Measurements from ENCODE around the gene PRTG. TPM values are rescaled to one million over a fixed set of nuclear protein-coding genes. Genes with fewer than 3 reads are reported as not detected.
"Not testable (repeated sequence)": the region's sequence is repeated elsewhere in the genome, so short reads cannot be mapped to it uniquely, and the experiment has no call there.

PRTG gene
- total RNA-seq, 1 experiment from 2014 or later: 16.4 TPM

DNA sequence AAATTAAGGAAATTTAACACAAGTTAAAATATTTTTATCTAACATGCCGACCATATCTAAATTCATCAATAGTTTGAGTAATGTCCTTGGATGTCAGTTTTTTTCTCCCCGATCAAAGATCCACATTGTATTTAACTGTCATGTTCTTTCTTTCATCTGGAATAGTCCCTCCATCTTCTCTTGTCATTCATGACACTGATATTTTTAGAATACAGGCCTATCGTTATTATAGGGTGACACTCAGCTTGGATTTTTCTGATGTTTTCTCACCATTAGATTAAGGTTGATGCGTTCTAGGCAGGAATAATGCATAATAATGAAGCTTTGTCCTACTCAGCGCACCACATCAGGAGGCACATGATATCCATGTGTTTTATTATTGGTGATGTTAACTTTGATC, 141.6 kb downstream of the PRTG start:
- DNase-seq (ENCODE audit: low read depth, low spot score): no peak
- in situ Hi-C loops (cut with HindIII; ENCODE audit: low pct_unique_long_range_greater_than_20kb, low sequenced_read_pairs): no loop called here

- DNase-seq (ENCODE audit: low read depth, low spot score): no peak
- in situ Hi-C loops (cut with HindIII; ENCODE audit: low pct_unique_long_range_greater_than_20kb, low sequenced_read_pairs): no loop called here
Measured at GRCh38 chr15:55599439-55599838, 143.5 kb downstream of the PRTG start.

DNA sequence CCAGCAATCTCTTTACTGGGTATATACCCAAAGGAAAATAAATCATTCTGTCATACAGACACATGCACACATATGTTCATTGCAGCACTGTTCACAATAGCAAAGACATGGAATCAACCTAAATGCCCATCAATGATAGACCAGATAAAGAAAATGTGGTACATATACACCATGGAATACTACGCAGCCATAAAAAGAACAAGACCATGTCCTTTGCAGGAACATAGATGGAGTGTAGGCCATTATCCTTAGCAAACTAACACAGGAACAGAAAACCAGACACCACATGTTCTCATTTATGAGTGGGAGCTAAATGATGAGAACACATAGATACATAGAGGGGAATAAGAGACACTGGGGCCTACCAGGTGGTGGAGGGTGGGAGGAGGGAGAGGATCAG, 149.9 kb downstream of the PRTG start:
- DNase-seq (ENCODE audit: low read depth, low spot score); in situ Hi-C loops (cut with HindIII; ENCODE audit: low pct_unique_long_range_greater_than_20kb, low sequenced_read_pairs): not testable (repeated sequence)

DNA sequence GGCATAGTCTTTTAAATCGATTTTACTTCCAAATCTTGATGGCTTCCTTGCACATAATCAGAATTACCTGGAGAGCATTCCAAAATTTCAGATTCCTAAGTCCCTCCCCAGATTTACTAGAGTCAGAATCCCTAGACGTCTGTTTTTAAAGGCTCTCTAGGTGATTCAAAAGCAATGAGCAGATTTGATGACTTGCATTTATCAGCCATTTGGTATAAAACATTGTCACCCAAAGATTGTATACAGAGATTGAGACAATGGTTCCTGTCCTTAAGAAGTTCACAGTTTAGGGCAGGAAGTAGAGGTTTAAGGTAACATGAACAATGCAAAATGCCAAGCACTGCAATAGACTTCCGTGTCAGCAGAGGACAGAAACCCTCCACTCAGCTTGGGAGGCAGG, 152.2 kb downstream of the PRTG start:
- in situ Hi-C loops (cut with HindIII; ENCODE audit: low pct_unique_long_range_greater_than_20kb, low sequenced_read_pairs): no loop called here
- DNase-seq (ENCODE audit: low read depth, low spot score): no peak

DNA sequence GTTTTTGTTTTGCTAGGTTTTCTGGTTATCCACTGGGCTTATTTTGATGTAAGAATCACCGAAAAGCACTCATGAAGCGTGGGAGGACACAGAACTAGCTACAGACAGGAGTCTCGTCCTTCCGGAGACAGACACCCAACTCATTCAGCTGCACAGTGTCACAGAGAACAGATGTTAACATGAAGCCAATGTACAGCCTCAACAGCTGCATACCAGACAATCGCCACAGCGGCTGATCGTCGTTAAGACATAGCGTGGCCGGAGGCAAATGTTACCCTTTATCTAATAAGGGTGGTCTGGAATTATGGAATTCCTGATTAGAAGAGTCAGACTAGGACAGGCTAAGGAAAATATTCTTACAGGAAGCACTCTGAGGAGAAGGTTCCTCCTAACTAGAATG, 153.7 kb downstream of the PRTG start:
- no peak for DNase-seq (ENCODE audit: low read depth, low spot score)
- in situ Hi-C loops (cut with HindIII; ENCODE audit: low pct_unique_long_range_greater_than_20kb, low sequenced_read_pairs): no loop called here

DNA sequence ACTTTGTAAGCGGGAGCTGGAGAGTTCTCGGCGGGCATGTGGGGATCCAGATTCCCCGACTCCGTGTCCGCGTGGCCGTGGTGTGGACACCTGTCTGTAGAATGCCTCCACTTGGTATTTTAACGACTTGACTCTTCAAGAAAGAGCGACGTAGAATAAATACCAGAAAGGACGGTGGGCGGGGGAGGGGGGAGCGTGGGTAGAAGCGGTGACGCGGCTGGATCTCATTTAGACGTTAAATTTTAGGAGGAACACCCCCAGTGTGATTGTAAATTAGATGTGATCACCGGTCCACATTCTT, 154.2 kb downstream of the PRTG start:
- in situ Hi-C loops (cut with HindIII; ENCODE audit: low pct_unique_long_range_greater_than_20kb, low sequenced_read_pairs): no loop called here
- no peak for DNase-seq (ENCODE audit: low read depth, low spot score)

GRCh38 chr15:55588070-55588814, 154.7 kb downstream of the PRTG start, which contains the start of gene PYGO1:
Gene PYGO1 (minus strand): TSS chr15:55588345. CDS start chr15:55587883, 462 bp downstream.
- DNase-seq (ENCODE audit: low read depth, low spot score): peak; percentile 52
- in situ Hi-C loops (cut with HindIII; ENCODE audit: low pct_unique_long_range_greater_than_20kb, low sequenced_read_pairs): no loop called here

GRCh38 chr15:55587321-55588069, 155.5 kb downstream of the PRTG start:
- in situ Hi-C loops (cut with HindIII; ENCODE audit: low pct_unique_long_range_greater_than_20kb, low sequenced_read_pairs): no loop called here
- peak; percentile 25 for DNase-seq (ENCODE audit: low read depth, low spot score)

GRCh38 chr15:55586808-55587207, 156.1 kb downstream of the PRTG start:
- in situ Hi-C loops (cut with HindIII; ENCODE audit: low pct_unique_long_range_greater_than_20kb, low sequenced_read_pairs): no loop called here
- DNase-seq (ENCODE audit: low read depth, low spot score): no peak

DNA sequence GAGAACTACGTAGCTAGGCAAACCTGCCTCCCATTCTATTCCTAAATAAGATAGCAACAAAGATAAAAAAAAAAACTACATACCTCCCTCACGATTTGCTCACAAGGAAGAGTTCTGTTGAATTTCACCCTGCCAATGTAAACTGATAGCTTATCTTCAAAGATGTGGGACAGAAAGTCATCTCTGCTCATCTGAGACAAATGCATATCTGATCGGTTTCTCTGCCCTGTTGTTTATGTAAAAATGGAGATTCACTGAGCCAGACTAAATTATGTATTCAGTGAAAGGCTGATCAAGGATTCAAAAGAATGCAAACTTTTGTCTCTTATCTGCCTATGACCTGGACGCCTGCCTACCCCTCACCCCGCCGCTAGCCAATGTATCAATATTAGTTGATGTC, 166.0 kb downstream of the PRTG start:
- DNase-seq (ENCODE audit: low read depth, low spot score): no peak
- in situ Hi-C loops (cut with HindIII; ENCODE audit: low pct_unique_long_range_greater_than_20kb, low sequenced_read_pairs): no loop called here

- DNase-seq (ENCODE audit: low read depth, low spot score): no peak
- in situ Hi-C loops (cut with HindIII; ENCODE audit: low pct_unique_long_range_greater_than_20kb, low sequenced_read_pairs): no loop called here
Measured at GRCh38 chr15:55574096-55574495, 168.9 kb downstream of the PRTG start.

DNA sequence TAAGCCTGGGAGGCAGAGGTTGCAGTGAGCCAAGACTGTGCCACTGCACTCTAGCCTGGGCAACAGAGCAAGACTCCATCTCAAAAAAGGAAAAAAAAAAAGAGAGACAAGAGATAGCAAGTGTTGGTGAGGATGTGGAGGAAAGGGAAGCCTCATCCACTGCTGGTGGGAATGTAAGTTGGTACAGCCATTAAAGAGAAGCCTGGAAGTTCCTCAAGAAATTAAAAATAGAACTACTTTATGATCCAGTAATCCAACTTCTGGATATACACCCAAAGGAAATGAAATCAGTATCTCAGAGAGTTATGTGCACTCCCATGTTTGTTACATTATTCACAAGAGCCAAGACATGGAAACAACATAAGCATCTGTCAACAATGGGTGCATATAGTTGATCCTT, 169.7 kb downstream of the PRTG start:
- in situ Hi-C loops (cut with HindIII; ENCODE audit: low pct_unique_long_range_greater_than_20kb, low sequenced_read_pairs): no loop called here
- DNase-seq (ENCODE audit: low read depth, low spot score): no peak

DNA sequence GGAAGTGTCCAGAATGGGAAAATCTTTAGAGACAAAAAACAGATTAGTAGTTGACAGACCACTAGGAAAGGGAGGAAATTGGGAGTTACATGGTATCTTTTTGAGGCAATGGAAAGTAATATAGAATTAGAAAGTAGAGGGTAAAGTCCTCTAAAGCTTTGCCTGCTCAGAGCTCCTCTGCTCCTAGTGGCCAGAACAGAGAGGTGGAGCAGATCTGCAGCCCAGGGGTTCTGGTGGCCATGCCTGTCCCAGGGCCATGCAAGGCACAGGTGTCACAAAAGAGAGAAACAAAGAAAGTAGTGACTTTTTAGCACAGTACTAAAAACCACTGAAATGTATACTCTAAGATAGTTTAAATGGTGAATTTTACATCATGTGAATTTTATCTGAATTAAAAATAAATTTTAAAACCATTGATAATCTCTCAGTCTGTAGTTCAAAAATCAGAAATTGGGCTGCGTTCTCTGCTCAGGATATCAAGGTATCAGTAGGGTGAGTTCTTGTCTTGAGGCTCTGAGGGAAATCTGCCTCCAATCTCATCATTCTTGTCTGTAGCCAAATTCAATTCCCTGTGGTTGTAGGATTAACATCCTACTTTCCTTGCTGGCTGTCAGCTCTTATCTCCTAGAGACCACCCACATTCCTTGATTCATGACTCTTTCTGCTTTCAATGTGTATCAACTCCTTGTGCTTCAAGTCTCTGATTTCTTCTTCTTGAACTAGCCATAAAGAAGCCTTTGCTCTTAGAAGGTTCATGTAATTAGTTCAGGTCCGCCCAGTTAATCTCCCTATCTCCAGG, 178.4 kb downstream of the PRTG start:
- DNase-seq (ENCODE audit: low read depth, low spot score): no peak
- in situ Hi-C loops (cut with HindIII; ENCODE audit: low pct_unique_long_range_greater_than_20kb, low sequenced_read_pairs): no loop called here

- DNase-seq (ENCODE audit: low read depth, low spot score): no peak
- in situ Hi-C loops (cut with HindIII; ENCODE audit: low pct_unique_long_range_greater_than_20kb, low sequenced_read_pairs): no loop called here
Measured at GRCh38 chr15:55562601-55563000, 180.4 kb downstream of the PRTG start.

Small RNA genes within 50 kb of the gene (small RNA-seq; reads per million reads assigned to genes)
- gene AC009997.1: 0 reads per million in 2 experiments

Other genes starting within 250 kb of the PRTG start
- 0.37 and 1.6 TPM in 2 replicates for gene DNAAF4, start 234.9 kb downstream of the PRTG start, total RNA-seq (2014; rRNA removed; shearing (Covaris generic))
- 11.8 TPM in 2 replicates for gene PYGO1, start 154.8 kb downstream of the PRTG start, total RNA-seq (2014; rRNA removed; shearing (Covaris generic))